ENCODE results near the gene PRMT5.

PRMT5 gene

DNA sequence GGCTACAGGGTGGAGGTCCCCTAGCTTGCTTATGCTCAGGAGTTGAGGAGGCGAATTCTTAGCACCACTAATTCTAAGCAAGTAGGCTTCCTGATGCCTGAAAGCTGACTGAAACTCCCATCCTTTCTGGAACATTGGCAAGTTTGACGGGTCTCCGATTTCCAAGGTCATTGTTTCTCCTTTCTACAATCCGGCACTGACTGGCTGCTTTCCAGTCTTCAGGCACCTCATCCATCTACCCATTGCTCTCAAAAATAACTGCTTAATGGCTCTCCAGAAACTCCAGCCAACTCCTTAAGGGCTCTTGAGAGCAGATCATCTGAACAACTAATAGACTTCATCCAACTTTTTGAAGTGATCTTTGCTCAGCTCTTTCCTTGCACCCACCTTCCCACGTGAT is 32.8 kb downstream of the PRMT5 start:
- no peak for DNase-seq

DNA sequence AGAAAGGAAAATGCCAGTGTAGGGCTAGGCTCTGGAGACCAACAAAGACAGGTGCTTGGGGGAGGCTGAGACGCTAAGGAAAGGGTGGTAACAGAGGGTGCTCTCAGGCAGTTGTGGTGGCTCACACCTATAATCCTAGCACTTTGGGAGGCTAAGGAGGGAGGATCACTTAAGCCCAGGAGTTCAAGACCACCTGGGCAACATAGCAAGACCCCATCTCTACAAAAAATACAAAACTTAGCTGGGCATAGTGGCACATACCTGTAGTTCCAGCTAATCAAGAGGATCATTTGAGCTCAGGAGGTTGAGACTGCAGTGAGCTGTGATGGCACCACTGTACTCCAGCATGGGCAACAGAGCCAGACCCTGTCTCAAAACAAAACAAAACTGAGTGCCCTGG is 33.8 kb downstream of the PRMT5 start:
- DNase-seq = no peak

DNA sequence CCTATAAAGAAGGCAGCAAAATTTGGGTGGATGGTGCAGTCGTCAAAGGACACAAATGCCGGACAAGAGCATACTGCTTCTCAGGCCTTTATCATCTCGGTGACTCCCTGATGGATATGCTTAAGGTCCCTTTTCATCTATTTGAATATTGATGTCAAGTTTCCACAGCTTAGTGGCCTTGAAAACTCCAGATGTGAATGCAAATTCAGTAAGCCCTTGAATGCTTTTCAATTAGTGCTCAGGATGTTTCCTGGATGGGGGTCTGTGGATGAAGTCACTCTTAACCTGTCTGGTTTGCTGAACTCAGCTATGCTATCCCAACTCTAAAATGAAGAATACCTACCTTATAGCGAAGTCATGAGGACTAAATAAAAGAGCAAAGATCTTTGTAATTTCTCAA is 35.5 kb downstream of the PRMT5 start:
- no peak for DNase-seq

DNA sequence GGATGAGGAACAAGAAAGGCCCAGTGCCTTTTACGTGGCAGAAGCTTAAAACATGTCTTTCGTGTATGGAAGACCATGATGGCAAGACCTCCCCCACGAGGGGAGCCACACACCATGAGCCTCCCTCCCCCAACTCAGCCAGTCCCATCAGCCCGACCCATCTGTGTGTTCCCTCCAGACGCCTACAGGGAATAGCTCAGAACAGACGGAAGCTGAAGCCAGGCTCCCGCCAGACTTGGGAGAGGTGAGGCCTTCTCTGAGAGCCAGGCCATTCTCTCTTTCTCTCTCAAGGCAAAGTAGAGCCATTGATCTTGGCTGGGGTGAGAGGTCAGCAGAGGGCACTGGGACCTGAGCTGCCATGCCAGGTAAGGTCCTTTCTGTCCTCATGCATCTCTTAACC is 36.7 kb downstream of the PRMT5 start:
- DNase-seq = no peak

DNA sequence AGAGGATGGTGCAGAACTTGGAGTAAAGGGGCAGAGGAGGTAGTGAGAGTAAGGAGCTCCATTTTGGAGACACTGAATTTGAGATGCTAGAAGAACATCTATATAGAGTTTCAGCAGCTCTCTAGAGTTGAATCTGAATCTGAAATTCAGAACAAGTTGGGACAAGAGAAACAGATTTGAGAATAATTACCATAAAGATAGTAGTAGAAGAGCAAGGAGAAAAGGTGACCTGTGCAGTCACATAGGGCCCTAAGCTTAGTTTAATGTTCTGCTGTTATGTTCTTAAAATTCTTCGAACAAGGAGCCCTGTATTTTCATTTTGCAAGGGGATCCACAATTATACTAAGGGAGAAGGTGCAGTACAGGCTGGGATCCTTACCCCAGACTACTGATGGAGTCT is 38.8 kb downstream of the PRMT5 start:
- no peak for DNase-seq

DNA sequence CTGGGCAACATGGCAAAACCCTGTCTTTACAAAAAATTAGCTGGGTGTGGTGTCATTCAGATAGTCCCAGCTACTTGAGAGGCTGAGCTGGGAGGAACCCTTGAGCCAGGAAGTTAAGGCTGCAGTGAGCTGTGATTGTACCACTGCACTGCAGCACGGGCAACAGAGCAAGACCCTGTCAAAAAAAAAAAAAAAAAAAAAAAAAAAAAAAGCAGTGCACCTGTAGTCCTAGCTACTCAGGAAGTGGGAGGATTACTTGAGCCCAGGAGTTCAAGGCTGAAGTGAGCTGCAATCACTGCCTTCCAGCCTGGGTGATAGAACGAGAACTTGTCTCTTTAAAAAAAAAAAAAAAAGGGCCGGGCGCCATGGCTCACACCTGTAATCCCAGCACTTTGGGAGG is 40.5 kb downstream of the PRMT5 start:
- DNase-seq = peak; percentile 18

DNA sequence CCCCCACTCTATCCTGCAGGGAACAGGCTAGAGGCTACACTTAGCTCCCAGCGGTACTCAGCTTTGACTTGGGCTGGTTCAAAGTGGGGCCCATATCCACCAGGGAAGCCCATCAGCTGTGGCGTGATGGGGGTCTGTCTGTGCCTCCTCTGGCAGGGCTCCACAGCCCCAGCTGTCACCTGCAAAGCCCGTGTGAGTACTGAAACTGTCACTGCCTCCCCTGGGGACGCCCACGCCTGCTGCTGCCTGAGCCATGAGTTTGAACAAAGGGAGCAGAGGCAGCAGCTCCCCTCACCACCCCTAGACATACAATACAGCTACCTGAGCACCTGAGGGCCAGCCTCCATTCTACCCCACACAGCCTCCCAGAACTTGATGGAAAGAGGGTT is 41.2 kb downstream of the PRMT5 start:
- peak; percentile 19 for DNase-seq

DNA sequence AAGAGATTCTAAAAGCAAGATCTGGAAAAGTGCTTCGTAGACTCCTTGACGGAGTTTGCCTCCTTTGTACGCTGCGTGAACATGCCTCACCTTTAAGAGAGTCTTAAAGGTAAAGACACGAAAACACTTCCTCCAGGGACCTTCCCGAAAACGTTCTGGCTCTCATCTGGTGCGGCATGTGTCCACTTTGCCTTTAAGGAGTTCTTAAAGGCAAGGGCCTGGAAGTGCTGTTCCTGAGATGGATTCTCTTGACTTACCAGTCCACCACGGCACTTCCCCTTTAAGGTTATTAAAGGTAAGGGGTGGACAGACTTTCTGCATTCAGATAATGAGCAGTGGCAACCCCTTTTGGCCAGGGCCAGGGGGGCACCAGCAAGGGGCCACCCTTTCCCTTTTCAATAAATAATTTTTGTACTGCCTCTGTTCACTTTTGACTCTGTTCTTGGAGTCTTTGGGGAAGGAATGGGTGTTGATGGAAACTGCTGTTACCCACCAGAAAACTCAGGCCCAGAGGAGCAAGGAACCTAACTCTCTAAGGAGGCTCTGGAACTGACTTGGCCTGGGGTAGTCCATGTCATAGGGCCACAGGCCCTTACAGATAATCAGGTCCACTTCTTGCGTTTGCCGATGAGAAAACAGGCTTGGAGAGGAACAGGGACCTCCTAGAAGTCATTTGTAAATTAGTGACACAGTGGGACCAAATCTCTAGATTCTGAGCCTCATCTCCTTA is 41.8 kb downstream of the PRMT5 start:
- peak; percentile 59 for DNase-seq

DNA sequence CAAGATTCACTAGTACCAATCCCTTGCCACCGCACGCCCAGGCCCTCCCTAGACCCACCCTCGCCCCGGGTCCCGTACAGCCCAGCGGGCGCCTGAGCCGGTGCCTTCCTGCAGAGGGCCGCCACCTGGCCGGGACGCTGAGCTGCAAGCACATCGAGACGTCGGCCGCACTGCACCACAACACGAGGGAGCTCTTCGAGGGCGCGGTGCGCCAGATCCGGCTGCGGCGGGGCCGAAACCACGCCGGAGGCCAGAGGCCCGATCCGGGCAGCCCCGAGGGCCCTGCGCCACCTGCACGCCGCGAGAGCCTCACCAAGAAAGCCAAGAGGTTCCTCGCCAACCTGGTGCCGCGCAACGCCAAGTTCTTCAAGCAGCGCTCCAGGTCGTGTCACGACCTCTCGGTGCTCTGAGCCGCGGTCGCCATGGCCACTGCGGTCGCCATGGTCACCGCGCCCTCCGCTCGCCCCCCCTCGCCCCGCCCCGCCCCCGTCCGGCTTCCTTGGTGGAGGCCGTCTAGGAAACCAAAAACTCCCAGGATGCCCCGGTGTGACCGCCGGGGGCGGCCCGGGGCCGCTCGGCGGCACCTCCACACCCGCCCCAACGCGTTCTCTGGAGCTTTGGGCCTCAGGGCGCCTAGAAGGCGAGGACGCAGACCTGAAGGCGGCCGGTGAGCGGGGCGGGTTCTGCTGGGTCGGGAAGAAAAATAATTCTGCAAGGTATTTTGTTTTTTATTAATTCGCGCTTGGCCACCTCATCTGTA is 42.5 kb downstream of the PRMT5 start:
- DNase-seq = peak; percentile 81

DNA sequence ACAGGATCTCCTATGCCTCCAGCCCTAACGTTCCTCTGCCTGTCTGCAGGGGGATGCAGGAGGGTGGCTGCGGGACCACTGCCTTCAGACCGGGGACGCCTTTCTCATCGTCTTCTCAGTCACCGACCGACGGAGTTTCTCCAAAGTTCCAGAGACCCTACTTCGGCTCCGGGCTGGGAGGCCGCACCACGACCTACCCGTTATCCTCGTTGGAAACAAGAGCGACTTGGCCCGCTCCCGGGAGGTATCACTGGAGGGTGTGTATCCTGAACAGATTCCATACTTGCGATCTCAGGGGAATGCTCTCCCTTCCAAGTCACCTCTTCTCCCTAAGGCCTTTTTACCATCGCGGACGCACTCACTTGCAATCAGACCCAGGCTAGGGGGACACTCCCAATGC is 43.2 kb downstream of the PRMT5 start:
- DNase-seq = no peak

DNA sequence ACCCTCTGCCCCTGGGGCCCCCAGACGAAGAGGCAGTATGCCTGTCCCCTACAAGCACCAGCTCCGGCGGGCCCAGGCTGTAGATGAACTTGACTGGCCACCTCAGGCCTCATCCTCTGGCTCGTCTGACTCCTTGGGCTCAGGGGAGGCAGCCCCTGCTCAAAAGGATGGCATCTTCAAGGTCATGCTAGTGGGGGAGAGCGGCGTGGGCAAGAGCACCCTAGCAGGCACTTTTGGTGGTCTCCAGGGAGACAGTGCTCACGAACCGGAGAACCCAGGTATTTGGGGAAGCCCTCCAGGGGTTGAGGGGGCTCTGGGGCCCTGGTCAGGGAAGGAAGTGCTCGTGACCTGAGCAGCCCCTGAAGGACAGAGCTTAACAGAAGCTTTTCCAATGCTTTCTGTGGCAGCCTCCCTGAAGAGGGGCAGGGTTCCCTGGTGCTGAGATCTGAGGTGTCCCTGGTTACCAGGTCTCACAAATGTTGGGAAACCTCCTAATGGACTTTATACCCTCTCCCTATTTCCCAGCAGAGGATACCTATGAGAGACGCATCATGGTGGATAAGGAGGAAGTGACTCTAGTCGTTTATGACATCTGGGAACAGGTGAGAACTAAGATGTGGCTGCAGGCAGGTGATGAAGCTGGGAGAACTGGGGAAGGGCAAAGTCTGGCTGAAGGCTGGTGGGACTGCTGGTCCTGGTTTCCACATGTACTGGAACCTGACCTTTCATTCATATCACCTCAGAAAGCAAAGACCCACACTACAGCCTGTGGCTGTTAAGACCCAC is 44.2 kb downstream of the PRMT5 start:
- no peak for DNase-seq

DNA sequence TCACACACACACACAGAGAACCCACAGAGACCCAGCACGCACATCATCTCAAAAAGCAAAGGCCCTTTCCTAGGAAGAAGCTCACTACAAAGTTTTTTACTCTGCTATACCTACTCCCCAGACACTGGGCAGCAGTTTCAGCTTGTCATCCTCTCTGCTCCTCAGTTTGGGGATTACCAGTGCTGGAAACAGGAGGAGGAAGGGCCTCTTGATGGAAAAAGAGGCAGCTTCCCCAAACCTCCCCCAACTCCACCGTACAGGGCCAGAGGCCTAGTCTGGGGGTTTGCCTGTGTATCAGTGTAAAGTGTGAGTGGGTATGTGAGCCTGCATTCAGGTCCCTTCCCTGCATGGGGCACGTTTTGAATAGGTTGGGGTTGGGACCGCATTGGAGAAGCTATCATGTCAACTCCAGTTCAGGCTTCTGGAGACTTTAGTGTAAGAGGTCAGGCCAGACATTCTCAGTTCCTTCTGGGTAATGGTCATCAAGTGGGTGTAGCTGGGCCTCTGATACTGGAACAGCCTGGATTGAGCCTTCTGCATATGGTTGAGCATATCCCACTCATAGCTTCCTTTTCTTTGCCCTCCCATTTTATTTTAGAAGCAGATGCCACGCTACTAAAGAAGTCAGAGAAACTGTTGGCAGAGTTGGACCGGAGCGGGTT is 45.0 kb downstream of the PRMT5 start:
- DNase-seq = no peak

DNA sequence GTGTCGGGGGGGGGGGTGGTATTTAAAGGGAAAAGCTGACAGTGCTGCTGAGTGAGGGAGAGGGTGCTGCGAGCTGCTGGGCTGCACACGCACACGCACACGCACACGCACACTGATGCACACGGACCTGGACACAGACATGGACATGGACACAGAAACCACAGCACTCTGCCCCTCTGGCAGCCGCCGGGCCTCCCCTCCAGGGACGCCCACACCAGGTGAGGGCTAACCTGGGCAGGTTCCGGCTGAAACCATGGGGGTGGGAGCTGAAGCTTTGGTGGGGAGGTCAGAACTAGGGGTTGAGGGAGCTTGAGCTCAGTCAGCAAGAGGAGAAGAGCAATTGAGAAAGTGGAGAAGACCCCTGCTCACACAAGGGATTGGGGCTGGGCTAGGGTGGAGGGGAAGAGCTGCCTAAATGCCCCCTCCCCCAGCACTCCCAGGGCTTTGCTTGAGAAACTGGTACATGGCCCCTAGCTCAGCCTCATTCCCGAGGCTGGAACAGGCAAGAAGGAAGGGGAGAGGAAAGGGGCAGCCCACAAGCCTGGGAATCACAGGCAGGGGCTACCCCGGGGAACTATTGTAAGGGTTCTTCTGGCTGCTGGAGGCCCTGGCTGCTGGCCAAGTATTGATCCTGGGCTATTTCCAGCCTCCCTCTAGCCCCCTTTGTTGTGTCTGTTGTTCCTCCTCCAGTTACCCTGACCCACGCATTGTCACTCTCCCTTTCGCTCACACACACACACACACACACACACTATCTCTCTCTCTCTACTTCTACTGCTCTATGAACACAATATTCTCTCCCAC is 45.8 kb downstream of the PRMT5 start, which contains the start of gene REM2:
Gene REM2, plus strand, starts transcription at position 50 of the 804 bp plus-strand sequence. Its CDS starts 66 bp downstream, at position 116.
- DNase-seq = no peak

DNA sequence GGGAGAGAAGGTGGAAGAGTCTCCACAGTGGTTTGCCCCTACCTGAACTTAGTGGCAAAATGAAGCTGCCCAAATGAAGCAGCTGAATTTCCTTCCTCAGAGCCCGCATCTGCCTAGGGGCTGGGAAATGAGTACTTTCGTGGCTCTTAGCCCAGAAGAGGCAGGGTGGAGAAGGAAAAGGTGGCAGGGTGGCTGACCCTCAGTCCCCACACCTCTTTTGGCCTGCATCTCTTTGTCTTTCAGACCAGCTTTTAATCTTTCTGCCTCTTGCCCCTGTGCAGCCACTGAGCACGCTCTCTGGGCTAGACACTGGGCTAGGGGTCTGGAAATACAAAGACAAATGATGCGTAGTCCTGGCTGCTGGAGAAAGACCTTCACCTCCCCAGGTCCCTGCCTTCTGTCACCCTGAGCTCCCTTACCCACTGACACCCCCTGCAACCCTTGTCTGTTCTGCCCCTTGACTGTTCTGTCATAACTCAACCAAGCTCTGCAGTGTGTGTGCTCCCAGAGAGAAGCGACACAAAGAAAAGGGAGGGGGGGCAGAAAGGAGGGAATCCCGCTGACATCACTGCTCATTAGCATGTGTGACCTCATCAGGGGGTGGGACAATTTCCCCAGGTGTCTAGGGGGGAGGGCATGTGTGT is 46.5 kb downstream of the PRMT5 start:
- DNase-seq = no peak

DNA sequence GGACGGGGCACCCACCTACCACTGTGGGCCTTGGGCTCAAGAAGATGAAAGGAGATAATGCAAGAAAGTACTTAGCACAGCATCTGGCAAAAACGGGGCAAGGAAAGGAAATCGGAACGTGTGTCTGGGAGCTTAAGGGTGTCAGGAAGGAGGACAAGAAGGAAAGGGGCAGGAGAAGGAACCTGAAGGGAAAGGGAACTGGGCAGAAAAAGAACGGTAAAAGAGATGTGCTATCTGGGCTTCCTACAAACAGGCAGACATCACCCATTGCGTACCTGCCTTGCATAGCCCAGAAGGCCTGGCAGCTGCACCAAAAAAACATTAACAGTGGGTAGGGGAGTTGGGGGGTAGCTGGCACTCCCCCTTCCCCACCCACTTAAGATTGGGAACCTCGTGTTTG is 47.1 kb downstream of the PRMT5 start:
- DNase-seq = no peak

DNA sequence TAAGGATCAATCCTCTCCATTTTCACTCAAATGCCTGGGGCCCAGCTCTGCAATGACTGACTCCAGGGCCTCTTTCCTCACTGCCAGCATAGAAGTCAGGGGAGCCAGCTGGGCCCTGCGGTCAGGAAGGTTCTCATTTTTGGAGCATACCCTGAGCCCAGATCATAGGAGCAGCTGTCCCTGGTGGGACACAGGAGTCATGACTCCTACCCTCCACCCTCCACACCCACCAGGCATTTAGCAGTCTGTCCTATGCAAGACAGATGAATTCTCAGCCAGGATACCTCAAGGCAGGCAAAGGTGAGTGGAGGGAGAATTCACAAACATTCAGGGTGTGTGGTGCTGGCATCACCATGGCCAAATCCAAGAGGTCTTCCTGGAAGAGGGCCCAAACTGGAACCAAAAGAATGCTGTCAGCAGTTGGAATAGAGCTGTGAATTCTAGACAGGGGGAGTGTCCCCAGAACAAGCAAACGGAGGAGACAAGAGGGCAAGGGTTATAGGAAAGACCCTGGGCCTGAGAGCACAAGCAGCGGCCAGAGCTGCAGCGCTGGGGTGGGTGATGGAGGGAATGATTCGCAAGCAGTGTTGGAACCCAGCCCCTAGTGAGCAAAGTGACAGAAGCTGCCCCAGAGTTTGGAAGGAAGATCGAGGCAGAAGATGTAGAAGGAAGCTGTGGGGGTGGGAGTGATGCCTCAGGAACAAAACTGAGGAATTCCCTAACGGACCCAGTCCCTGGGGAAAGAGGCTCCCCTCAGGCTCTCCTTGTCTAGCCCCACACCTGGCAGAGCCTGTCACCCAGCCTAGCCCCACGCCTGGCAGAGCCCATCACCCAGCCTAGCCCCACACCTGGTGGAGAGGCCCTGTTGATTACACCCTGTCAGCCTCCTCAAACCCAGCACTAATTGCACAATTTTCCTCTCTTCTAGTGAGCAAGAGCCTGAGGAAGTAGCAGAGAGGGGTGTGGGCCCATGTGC is 50.6 kb downstream of the PRMT5 start:
- no peak for DNase-seq

DNA sequence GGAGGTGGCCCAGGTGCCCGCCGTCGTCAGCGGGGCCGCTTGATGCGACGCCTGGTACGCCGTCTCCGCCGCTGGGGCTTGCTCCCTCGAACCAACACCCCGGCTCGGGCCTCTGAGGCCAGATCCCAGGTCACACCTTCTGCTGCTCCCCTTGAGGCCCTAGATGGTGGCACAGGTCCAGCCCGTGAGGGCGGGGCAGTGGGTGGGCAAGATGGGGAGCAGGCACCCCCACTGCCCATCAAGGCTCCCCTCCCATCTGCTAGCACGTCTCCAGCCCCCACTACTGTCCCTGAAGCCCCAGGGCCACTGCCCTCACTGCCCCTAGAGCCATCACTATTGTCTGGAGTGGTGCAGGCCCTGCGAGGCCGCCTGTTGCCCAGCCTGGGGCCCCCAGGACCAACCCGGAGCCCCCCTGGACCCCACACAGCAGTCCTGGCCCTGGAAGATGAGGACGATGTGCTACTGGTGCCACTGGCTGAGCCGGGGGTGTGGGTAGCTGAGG is 52.1 kb downstream of the PRMT5 start:
- DNase-seq = no peak

DNA sequence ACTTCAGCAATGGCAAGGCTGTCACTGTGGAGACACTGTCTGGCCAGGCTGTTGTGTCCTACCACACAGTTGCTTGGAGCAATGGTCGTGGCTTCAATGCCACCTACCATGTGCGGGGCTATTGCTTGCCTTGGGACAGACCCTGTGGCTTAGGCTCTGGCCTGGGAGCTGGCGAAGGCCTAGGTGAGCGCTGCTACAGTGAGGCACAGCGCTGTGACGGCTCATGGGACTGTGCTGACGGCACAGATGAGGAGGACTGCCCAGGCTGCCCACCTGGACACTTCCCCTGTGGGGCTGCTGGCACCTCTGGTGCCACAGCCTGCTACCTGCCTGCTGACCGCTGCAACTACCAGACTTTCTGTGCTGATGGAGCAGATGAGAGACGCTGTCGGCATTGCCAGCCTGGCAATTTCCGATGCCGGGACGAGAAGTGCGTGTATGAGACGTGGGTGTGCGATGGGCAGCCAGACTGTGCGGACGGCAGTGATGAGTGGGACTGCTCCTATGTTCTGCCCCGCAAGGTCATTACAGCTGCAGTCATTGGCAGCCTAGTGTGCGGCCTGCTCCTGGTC is 53.3 kb downstream of the PRMT5 start:
- DNase-seq = no peak

DNA sequence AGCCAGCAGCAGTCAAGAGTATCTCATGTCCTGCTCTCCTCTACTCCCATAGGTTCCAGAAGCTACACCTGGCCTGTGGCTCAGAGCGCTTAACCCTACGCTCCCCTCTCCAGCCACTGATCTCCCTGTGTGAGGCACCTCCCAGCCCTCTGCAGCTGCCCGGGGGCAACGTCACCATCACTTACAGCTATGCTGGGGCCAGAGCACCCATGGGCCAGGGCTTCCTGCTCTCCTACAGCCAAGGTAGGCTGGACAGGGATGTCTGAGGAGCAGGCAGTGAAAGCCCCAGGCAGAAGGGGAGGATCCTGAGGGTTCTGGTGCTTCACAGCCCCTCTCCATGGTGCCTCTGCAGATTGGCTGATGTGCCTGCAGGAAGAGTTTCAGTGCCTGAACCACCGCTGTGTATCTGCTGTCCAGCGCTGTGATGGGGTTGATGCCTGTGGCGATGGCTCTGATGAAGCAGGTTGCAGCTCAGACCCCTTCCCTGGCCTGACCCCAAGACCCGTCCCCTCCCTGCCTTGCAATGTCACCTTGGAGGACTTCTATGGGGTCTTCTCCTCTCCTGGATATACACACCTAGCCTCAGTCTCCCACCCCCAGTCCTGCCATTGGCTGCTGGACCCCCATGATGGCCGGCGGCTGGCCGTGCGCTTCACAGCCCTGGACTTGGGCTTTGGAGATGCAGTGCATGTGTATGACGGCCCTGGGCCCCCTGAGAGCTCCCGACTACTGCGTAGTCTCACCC is 54.0 kb downstream of the PRMT5 start:
- DNase-seq = no peak

Data from activated CD4-positive, alpha-beta T cell treated with anti-CD3 and anti-CD28 coated beads, Interleukin-10, Interleukin-2, amounts not matched to agents 100 ng/mL and 50 ng/mL, durations not matched to agents 16 hours and 8 hours (primary cell).